SK-N-SH (cell line): ENCODE data around the gene CAPN3. TPM values are rescaled to one million over a fixed set of nuclear protein-coding genes. Genes with fewer than 3 reads are reported as not detected.

Experiments used
- CTCF ChIA-PET: fragments of 300-600, 350-600 bp; formaldehyde crosslinking; extraction: SDS; loops from one replicate; lab custom pipeline; 2021; lab: Yijun Ruan, JAX
- POLR2A ChIA-PET: fragments of 350-600 bp; sonication (Branson Sonifier 250); formaldehyde crosslinking; extraction: SDS; loops from one replicate; lab custom pipeline; 2020; ENCODE audit warnings: antibody characterized with exemption, inconsistent platforms; lab: Yijun Ruan, JAX
- DNase-seq: peaks from one replicate; pipeline ENCODE4 v3.0.0; 2012
- H2AFZ ChIP-seq: fragments of 200-600 bp; sonication (generic); 2 replicates; pipeline ENCODE4 v1.8.1; 2016; ENCODE audit warnings: antibody characterized with exemption, mild to moderate bottlenecking, low read depth
- H3F3A ChIP-seq: fragments of 200-600 bp; sonication (generic); replicated peaks from 2 replicates; pipeline ENCODE3; 2016; ENCODE audit warnings: antibody characterized with exemption, mild to moderate bottlenecking; ENCODE audit not compliant: insufficient read depth
- H3K27ac ChIP-seq, 2 experiments: fragments of 200-500 bp in 1 of 2; fragments of 200-600 bp in 1 of 2; sonication (Bioruptor generic) in 1 of 2; sonication (generic), shearing (Covaris generic) in 1 of 2; 2 replicates each; pipeline versions ENCODE4 v1.5.1 to v1.6.1; 2014 to 2016; ENCODE audit warnings: low read depth in 2 of 2, inconsistent platforms in 1 of 2, low read length in 1 of 2, mild to moderate bottlenecking in 1 of 2, mixed read lengths in 1 of 2
- H3K27me3 ChIP-seq: fragments of 200-600 bp; sonication (generic), shearing (Covaris generic); 2 replicates; pipeline ENCODE4 v1.6.1; 2016; ENCODE audit warnings: mixed run types; ENCODE audit not compliant: insufficient read depth
- H3K36me3 ChIP-seq, 2 experiments: fragments of 200-500 bp in 1 of 2; fragments of 200-600 bp in 1 of 2; sonication (Bioruptor generic) in 1 of 2; sonication (generic) in 1 of 2; replicated peaks in 1 of 2; 2 replicates each; pipeline versions ENCODE3 to v1.5.1; 2014 to 2016; ENCODE audit warnings: low read length in 1 of 2, mild to moderate bottlenecking in 1 of 2; ENCODE audit not compliant: insufficient read depth in 2 of 2, control insufficient read depth in 1 of 2
- H3K4me1 ChIP-seq, 2 experiments: fragments of 200-500 bp in 1 of 2; fragments of 200-600 bp in 1 of 2; sonication (Bioruptor generic) in 1 of 2; sonication (generic), shearing (Covaris generic) in 1 of 2; 2 replicates each; pipeline versions ENCODE4 v1.5.1 to v1.6.1; 2014 to 2016; ENCODE audit warnings: low read depth in 1 of 2, low read length in 1 of 2, mixed run types in 1 of 2; ENCODE audit not compliant: insufficient read depth in 2 of 2, control insufficient read depth in 1 of 2
- H3K4me2 ChIP-seq: fragments of 200-600 bp; sonication (generic), shearing (Covaris generic); 2 replicates; pipeline ENCODE4 v1.6.1; 2017; ENCODE audit warnings: mixed run types
- H3K4me3 ChIP-seq, 2 experiments: fragments of 200-500 bp in 1 of 2; fragments of 200-600 bp in 1 of 2; sonication (Bioruptor generic) in 1 of 2; sonication (generic), shearing (Covaris generic) in 1 of 2; 2 replicates each; pipeline versions ENCODE4 v1.5.1 to v1.8.1; 2014 to 2016; ENCODE audit warnings: low read depth in 2 of 2, inconsistent platforms in 1 of 2, low read length in 1 of 2, mild to moderate bottlenecking in 1 of 2, mixed read lengths in 1 of 2, moderate library complexity in 1 of 2
- H3K79me2 ChIP-seq: fragments of 200-600 bp; sonication (generic); 2 replicates; pipeline ENCODE4 v1.8.1; 2017; ENCODE audit warnings: mild to moderate bottlenecking; ENCODE audit not compliant: insufficient read depth
- H3K9ac ChIP-seq: fragments of 200-600 bp; sonication (generic); 2 replicates; pipeline ENCODE4 v1.6.1; 2017; ENCODE audit warnings: mixed run types
- H3K9me2 ChIP-seq: fragments of 200-600 bp; sonication (generic); 2 replicates; pipeline ENCODE4 v1.6.1; 2017; ENCODE audit warnings: mixed run types
- H3K9me3 ChIP-seq: fragments of 200-600 bp; sonication (generic); 2 replicates; pipeline ENCODE4 v1.6.1; 2017; ENCODE audit warnings: mixed run types, mild to moderate bottlenecking, moderate library complexity
- H4K20me1 ChIP-seq: fragments of 200-600 bp; sonication (generic); 2 replicates; pipeline ENCODE4 v1.6.1; 2017; ENCODE audit warnings: mild to moderate bottlenecking, mixed run types; ENCODE audit not compliant: insufficient read depth
- CHD2 ChIP-seq: fragments of 150-350 bp; IDR thresholded peaks from 2 replicates; pipeline ENCODE4 v1.6.1; 2018; ENCODE audit warnings: low read length; ENCODE audit not compliant: partially characterized antibody
- CTCF ChIP-seq: fragments of 200-600 bp; sonication (generic); IDR thresholded peaks from 2 replicates; pipeline ENCODE4 v1.6.1; 2017; ENCODE audit warnings: antibody characterized with exemption, mild to moderate bottlenecking, moderate library complexity
- ELF1 ChIP-seq: IDR thresholded peaks from 2 replicates; pipeline ENCODE4 v1.4.0; 2012
- FOXJ3 ChIP-seq: sonication (generic); formaldehyde crosslinking; IDR thresholded peaks from 2 replicates; pipeline ENCODE4 v1.5.1; 2020; ENCODE audit warnings: mild to moderate bottlenecking, missing genetic modification reagents
- GABPA ChIP-seq: IDR thresholded peaks from 2 replicates; pipeline ENCODE4 v1.4.0; 2012; ENCODE audit warnings: low read depth, mild to moderate bottlenecking
- GATA2 ChIP-seq: sonication (generic); formaldehyde crosslinking; IDR thresholded peaks from 2 replicates; pipeline ENCODE4 v1.5.0; 2020; ENCODE audit warnings: mild to moderate bottlenecking, missing genetic modification reagents
- MEF2A ChIP-seq: IDR thresholded peaks from 2 replicates; pipeline ENCODE4 v1.4.0; 2012; ENCODE audit warnings: low read depth, borderline replicate concordance
- NRF1 ChIP-seq: IDR thresholded peaks from 2 replicates; pipeline ENCODE4 v1.6.1; 2012; ENCODE audit warnings: low read depth, mild to moderate bottlenecking, low read length
- RXRA ChIP-seq: IDR thresholded peaks from 2 replicates; pipeline ENCODE4 v1.4.0; 2012; ENCODE audit warnings: low read depth, mild to moderate bottlenecking, borderline replicate concordance
- SMC3 ChIP-seq: IDR thresholded peaks from 2 replicates; pipeline ENCODE4 v1.6.1; 2012; ENCODE audit warnings: low read depth, low read length, improper control_type of control experiment
- TAF1 ChIP-seq: IDR thresholded peaks from 2 replicates; pipeline ENCODE4 v1.6.1; 2012; ENCODE audit warnings: low read depth, mild to moderate bottlenecking, low read length, moderate library complexity, borderline replicate concordance
- TCF12 ChIP-seq: IDR thresholded peaks from 2 replicates; pipeline ENCODE4 v1.4.0; 2012
- TEAD4 ChIP-seq: IDR thresholded peaks from 2 replicates; pipeline ENCODE4 v1.4.0; 2012; ENCODE audit warnings: mild to moderate bottlenecking, borderline replicate concordance; ENCODE audit not compliant: insufficient read depth
- USF2 ChIP-seq: fragments of 150-350 bp; IDR thresholded peaks from 2 replicates; pipeline ENCODE4 v1.6.1; 2017; ENCODE audit warnings: antibody characterized with exemption, low read length, low read depth, borderline replicate concordance
- YY1 ChIP-seq: IDR thresholded peaks from 2 replicates; pipeline ENCODE4 v1.4.0; 2012; ENCODE audit warnings: low read depth, mild to moderate bottlenecking
- WGBS: methylation state at CpG from one replicate; pipeline ENCODE4 v1.1.6; 2017; ENCODE audit warnings: low lambda C conversion rate; 5-methylcytosine and 5-hydroxymethylcytosine counted together
- polyA plus RNA-seq, 3 experiments: library from polyadenylated mRNA; depleted of rRNA; stranded (reverse); fragments of >200 nt; gene quantifications; 2 replicates each; pipeline ENCODE4 v1.2.3, GENCODE V29; 2012
- TF ChIP-seq, protein P1 (sequence below): IDR thresholded peaks from 2 replicates; pipeline ENCODE4 v1.4.0; 2012; ENCODE audit warnings: low read depth
- TF ChIP-seq, protein P2 (sequence below): fragments of 150-350 bp; IDR thresholded peaks from 2 replicates; pipeline ENCODE4 v1.6.1; 2016; ENCODE audit warnings: mild to moderate bottlenecking, low read depth, low read length

Gene CAPN3
- polyA plus RNA-seq, 1 of the 3 experiments (the other 2 are of a cell fraction), result 1.8 TPM

GRCh38 chr15:42419369-42419768 lies 60.1 kb downstream of the CAPN3 start:
- H3K36me3 ChIP-seq, result peaks cover 64 to 76% of the 10 kb centered on the region in 2 experiments
- CTCF ChIA-PET, result no interaction called here
- WGBS, result 88% methylated on average over 7 of the region's 7 CpGs

More at GRCh38 chr15:42419369-42419768, 60.1 kb downstream of the CAPN3 start:
- Histone ChIP-seq H3K4me2 (no peak overlapping the region), H3K4me1 (no peaks in the 10 kb centered on the region), H3K27ac (no peak overlapping the region), H3K4me3 (no peak overlapping the region), H3K79me2 (no peaks in the 10 kb centered on the region), H3K9ac (no peak overlapping the region), H3K27me3 (no peaks in the 10 kb centered on the region), H3K9me2 (no peaks in the 10 kb centered on the region)
- DNase-seq, result no peak
- POLR2A ChIA-PET, result no interaction called here
- TF ChIP-seq ELF1, result no peak
- TF ChIP-seq, protein P1, sequence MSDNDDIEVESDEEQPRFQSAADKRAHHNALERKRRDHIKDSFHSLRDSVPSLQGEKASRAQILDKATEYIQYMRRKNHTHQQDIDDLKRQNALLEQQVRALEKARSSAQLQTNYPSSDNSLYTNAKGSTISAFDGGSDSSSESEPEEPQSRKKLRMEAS, result no peak
- TF ChIP-seq CHD2, result no peak
- no peak for TF ChIP-seq CTCF
- no peak for TF ChIP-seq NRF1
- TF ChIP-seq SMC3, result no peak
- TF ChIP-seq RXRA, result no peak
- no peak for TF ChIP-seq GABPA
- TF ChIP-seq TCF12, result no peak
- no peak for TF ChIP-seq MEF2A
- no peak for TF ChIP-seq TAF1
- TF ChIP-seq YY1, result no peak
- no peak for TF ChIP-seq GATA2 (CRISPR knock-in tag)
- no peak for TF ChIP-seq USF2
- no peak for TF ChIP-seq TEAD4
- TF ChIP-seq FOXJ3, result no peak
- TF ChIP-seq, protein P2, sequence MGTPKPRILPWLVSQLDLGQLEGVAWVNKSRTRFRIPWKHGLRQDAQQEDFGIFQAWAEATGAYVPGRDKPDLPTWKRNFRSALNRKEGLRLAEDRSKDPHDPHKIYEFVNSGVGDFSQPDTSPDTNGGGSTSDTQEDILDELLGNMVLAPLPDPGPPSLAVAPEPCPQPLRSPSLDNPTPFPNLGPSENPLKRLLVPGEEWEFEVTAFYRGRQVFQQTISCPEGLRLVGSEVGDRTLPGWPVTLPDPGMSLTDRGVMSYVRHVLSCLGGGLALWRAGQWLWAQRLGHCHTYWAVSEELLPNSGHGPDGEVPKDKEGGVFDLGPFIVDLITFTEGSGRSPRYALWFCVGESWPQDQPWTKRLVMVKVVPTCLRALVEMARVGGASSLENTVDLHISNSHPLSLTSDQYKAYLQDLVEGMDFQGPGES, result no peak
- TF ChIP-seq, all 33 proteins: peak for 0
- H2AFZ ChIP-seq, result no peak overlapping the region
- H4K20me1 ChIP-seq, result no peaks in the 10 kb centered on the region
- H3K9me3 ChIP-seq, result no peaks in the 10 kb centered on the region
- H3F3A ChIP-seq, result peaks cover 6% of the 10 kb centered on the region
